ENCODE data around the gene CRTC3.

DNA sequence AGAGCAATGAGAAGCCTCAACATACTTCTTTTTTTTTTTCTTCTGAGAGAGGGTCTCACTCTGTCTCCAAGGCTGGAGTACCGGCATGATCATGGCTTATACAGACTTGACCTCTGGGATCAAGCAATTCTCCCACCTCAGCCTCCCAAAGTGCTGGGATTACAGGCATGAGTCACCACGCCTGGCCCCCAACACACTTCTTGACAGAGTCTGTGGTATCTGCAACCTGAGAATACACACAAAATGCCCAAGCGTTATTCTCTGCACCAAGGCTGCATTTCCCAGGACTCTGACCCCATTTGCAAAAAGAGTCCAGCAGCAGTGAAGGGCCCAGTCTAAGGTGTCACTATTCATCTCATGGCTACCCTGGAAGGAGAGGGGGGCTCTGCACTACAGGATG lies 144.8 kb downstream of the CRTC3 start:
- TF ChIP-seq ZNF274 (IDR thresholded peaks at IDR 0.05; ENCODE audit: low read depth, low read length) (no peak), YY1 (IDR thresholded peaks at IDR 0.05; ENCODE audit: insufficient read depth, insufficient read length) (no peak)

All from NT2/D1 (cell line).